Omental fat pad (tissue), 4 donors: ENCODE measurements around the gene EPOP. TPM values are rescaled to one million over a fixed set of nuclear protein-coding genes. Genes with fewer than 3 reads are reported as not detected.
"Not testable (repeated sequence)": the region's sequence is repeated elsewhere in the genome, so short reads cannot be mapped to it uniquely, and the experiment has no call there.

Experiments
- ATAC-seq: fragments of 150-250 bp; one replicate; pipeline ENCODE4 v1.9.1; 2016; ENCODE audit warnings: mild to moderate bottlenecking, moderate library complexity; ENCODE audit not compliant: low FRiP score
- DNase-seq: peaks from one replicate; pipeline ENCODE4 v3.0.0-alpha.2; 2019; ENCODE audit warnings: low spot score
- CTCF ChIP-seq, 3 donors: fragments of 450-650 bp; IDR thresholded peaks; one replicate each; pipeline ENCODE4 v1.5.1; 2016 to 2017; ENCODE audit warnings: antibody characterized with exemption in 3 of 3, mild to moderate bottlenecking in 3 of 3, moderate library complexity in 2 of 3
- small RNA-seq: library from RNA; depleted of rRNA; stranded (forward); fragments of <200 nt; gene quantifications from one replicate; pipeline ENCODE3, GENCODE V24; 2016
- total RNA-seq, 4 donors: library from RNA; depleted of rRNA; stranded (reverse); fragments of >200 nt; gene quantifications; one replicate each; pipeline ENCODE4 v1.1.0, GENCODE V29; 2016

Gene EPOP
- total RNA-seq, 4 donors from 2014 or later = 0.38 to 5.2 (median 1.5) TPM

DNA sequence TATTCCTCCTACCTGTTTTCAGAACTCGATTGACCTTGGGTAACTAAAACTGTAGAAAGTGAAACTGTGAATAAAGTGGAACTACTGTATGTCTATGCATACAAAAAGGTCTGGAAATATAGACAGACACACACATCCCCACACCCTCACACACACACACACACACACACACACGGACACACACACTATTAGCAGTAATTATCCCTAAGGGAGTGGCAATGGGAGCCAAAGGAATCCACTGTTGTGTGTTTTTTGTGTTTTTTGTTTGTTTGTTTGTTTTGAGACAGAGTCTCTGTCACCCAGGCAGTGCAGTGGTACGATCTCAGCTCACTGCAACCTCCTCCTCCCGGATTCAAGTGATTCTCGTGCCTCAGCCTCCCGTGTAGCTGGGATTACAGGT lies 42.4 kb downstream of the EPOP start:
- no peak for ATAC-seq
- DNase-seq = no peak
- TF ChIP-seq CTCF (IDR thresholded peaks at IDR 0.05) = no peak

DNA sequence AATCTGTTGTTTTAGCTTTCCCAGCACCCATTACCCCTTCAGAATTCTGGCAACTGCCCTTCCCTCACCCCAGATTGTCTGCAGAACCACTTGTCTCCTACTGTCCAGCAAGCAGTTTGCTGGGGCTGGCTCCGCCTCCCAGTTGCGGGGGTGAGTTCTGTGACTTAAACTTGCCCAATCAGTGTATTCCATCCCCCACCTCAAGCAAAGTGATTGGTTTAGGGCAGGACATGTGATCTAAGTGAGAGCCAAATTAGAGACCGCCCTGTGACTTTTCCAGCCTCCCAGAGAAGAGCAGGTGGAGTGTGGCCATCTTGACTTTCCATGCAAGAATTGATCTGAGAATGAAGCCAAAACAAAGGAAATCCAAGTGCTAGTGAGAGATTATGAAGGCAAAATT lies 46.3 kb downstream of the EPOP start:
- DNase-seq = no peak
- TF ChIP-seq CTCF (IDR thresholded peaks at IDR 0.05) = no peak
- no peak for ATAC-seq

GRCh38 chr17:38627957-38628356 lies 46.8 kb downstream of the EPOP start:
- ATAC-seq (no peak), DNase-seq (no peak)
- no peak for TF ChIP-seq CTCF (IDR thresholded peaks at IDR 0.05)

- ATAC-seq = peak; percentile 68
- not testable (repeated sequence) for DNase-seq
Measured at GRCh38 chr17:38626606-38627226, 48.0 kb downstream of the EPOP start.

DNA sequence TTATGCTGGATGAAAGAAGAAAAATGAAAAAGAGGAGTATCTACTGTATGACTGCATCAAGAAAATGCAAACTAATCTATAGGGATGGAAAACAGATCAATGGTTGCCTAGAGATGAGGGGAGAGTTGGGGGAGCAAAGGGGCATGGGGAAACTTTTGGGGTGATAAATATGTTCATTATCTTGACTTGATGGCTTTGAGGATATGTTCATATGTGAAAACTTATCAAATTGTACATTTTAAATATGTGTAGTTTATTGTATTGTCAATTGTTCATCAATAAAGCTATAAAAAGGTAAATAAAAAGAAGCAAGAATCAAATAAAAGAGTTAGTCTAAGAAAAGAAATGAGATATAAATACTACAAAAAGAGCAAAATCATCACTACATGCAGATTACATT lies 49.3 kb downstream of the EPOP start:
- DNase-seq (no peak), ATAC-seq (no peak)
- TF ChIP-seq CTCF (IDR thresholded peaks at IDR 0.05) = no peak

- DNase-seq, ATAC-seq: not testable (repeated sequence)
Measured at GRCh38 chr17:38624782-38625355, 49.9 kb downstream of the EPOP start.

Small RNA genes lying within 50 kb of the gene (small RNA-seq; reads per million reads assigned to genes)
- gene MIR4726 (not detected), gene MIR4734 (not detected)

Other genes with a start within 250 kb of the EPOP start
- 10 to 100 TPM; 22.7 to 70.9 (median 30.1) TPM for gene ARHGAP23, start 246.5 kb downstream of the EPOP start, total RNA-seq
- gene SRCIN1, start 69.0 kb downstream of the EPOP start, total RNA-seq = 1 to 10 TPM; 1.2 to 5.6 (median 2.7) TPM
- 100 to 1,000 TPM in 1 of 4 donors, 10 to 100 TPM in 3; 38.7 to 108 (median 54.8) TPM for gene MLLT6, start 30.3 kb upstream of the EPOP start, total RNA-seq
- 10 to 100 TPM in 3 of 4 donors, 1 to 10 TPM in 1; 7.6 to 25.5 (median 15.7) TPM for gene CISD3, start 55.4 kb upstream of the EPOP start, total RNA-seq
- gene PCGF2, start 73.4 kb upstream of the EPOP start, total RNA-seq = 10 to 100 TPM in 1 of 4 donors, 1 to 10 TPM in 3; 3.2 to 17.0 (median 6.1) TPM
- 100 to 1,000 TPM; 140 to 169 (median 155) TPM for gene PSMB3, start 77.8 kb upstream of the EPOP start, total RNA-seq
- 10 to 100 TPM; 25.7 to 79.0 (median 47.2) TPM for gene PIP4K2B, start 124.6 kb upstream of the EPOP start, total RNA-seq
- gene CWC25, start 150.4 kb upstream of the EPOP start, total RNA-seq = 10 to 100 TPM; 15.2 to 49.6 (median 30.5) TPM
- gene RPL23, start 178.8 kb upstream of the EPOP start, total RNA-seq = 1,000 to 10,000 TPM; 1,566 to 2,133 (median 2,034) TPM
- gene LASP1, start 195.1 kb upstream of the EPOP start, total RNA-seq = 100 to 1,000 TPM; 111 to 174 (median 148) TPM